GM12872 (cell line): ENCODE data around the gene PLCG1.

ENCODE experiments used
- TF ChIP-seq, protein P1 (sequence below): IDR thresholded peaks from 3 replicates; pipeline ENCODE4 v1.5.1; 2011; ENCODE audit warnings: low read depth, mild to moderate bottlenecking, low read length, moderate library complexity; ENCODE audit not compliant: insufficient read depth

Gene PLCG1

DNA sequence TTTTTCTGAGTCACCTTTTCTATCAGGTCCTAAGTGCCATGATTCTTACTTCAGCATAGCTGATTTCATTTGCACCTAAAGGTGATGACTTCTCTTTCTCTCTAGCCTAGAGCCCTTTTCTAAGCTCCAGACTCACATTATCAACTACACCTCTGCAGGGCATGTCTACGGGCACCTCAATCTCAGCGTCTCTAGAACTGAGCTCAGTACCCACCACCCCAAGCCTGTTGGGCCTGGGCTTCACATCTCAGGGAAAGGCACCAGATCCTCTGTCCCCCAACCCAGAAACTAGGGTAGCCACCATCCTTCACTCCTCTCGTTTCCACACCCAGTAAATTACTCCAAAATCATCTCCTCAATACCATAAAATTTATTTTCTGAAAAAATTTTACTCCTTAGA is 10.6 kb upstream of the PLCG1 start:
- TF ChIP-seq, protein P1, sequence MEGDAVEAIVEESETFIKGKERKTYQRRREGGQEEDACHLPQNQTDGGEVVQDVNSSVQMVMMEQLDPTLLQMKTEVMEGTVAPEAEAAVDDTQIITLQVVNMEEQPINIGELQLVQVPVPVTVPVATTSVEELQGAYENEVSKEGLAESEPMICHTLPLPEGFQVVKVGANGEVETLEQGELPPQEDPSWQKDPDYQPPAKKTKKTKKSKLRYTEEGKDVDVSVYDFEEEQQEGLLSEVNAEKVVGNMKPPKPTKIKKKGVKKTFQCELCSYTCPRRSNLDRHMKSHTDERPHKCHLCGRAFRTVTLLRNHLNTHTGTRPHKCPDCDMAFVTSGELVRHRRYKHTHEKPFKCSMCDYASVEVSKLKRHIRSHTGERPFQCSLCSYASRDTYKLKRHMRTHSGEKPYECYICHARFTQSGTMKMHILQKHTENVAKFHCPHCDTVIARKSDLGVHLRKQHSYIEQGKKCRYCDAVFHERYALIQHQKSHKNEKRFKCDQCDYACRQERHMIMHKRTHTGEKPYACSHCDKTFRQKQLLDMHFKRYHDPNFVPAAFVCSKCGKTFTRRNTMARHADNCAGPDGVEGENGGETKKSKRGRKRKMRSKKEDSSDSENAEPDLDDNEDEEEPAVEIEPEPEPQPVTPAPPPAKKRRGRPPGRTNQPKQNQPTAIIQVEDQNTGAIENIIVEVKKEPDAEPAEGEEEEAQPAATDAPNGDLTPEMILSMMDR = no peak

DNA sequence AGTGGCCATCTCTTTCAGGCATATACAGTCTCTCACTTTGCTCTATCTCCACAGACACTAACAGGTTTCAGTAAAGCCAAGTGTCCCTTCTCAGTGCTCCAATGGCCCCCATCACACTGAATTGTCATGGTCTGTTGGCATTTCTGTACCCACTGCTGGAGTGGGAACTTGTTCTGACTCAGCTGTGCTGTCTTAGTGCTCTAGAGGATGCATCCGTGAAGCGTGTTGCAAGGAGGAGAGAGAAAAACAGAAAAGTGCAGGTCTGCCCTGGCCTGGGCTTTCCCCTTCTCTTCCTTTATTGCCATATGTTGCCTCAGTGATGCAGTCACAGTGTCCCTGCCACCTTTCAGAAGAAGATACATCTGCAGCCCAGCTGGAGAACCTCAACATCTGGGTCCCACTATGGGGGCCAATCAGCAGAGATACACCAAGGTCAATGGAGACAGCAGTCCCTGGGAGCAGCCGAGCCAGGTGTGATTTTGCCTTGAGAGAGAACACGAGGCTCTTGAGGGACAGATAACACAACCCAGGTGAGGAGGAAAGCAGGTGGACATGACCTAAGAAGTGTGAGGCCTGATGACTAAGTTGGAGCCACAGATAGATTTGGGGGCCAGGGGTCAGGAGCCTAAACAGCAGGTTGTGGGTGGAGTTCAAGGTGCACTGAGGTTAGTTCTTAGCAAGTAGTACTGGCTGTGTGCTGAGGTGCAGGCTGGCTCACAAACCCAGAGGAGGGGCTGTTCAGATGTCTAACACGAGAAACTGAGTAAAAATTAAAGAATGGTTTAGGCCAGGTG is 5.6 kb upstream of the PLCG1 start:
- TF ChIP-seq, protein P1 = no peak

DNA sequence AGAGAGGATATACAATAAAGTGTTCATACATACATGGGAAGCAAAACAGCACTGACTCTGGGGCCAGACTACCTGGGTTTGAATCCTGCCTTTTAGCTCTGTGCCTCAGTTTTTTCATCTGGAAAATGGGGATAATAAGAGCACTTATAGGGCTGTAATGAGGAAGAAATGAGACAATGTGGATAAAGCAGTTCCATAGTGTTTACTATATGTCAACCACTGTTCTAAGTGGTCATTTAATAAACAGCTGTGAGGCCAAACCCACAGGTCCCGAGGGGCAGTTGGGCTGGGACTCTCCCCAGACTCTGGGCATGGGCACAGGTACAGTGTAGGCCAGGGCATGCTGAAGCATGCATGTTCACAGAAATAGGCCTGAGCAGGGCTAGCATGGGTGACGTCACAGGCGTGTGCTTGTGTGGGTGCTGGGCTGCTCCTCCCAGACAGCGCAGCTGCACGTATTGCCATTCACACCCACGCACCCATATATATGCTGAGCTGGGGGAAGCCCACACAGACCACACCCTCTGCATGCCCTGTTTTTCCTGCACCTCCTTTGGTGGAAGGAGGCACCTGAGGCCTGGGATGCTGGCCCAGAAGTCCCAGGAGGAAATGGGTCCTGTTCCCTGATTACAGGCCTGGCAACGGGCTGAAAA is 3.5 kb upstream of the PLCG1 start:
- TF ChIP-seq, protein P1 = no peak

DNA sequence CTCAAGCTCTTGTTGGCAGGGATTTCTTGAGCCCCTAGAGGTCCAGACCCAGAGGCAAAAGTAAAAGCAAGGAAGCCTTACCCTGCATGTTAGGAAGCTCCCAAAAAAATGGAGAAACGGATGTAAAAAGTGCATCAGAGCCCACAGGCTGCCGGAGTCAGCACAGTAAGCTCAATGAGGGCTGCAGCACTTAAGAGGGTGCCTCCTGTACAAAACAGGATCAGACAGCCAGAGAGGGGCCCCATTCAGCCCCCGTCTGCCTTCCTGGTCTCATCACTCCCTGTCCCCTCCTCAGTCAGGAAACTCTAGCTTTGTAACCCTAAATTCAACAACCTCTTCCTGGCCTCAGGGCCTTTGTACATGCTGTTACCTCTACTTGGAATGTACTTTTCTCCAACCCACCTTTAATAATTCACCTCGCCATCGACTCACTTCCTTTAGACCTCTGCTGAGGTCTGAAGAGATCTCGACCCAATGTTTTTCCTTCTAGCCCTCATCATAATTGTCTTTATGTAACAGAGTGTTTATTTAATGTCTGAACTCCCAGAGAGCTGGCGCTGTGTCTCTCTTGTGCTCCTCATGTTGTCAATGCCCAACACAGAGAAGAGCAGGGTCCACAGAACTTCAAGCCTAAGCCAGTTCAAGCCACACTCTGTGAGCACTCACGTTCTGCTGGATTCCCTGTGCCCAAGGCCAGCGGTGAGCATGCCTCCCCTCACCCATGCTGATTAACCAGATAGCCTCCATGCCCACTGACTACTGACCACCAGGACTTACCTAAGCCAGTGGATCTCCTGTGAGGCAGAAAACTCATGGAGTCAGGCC is 2.8 kb upstream of the PLCG1 start:
- TF ChIP-seq, protein P1 = no peak

GRCh38 chr20:41135187-41135887 is 2.0 kb upstream of the PLCG1 start:
- TF ChIP-seq, protein P1 = peak; percentile 93

DNA sequence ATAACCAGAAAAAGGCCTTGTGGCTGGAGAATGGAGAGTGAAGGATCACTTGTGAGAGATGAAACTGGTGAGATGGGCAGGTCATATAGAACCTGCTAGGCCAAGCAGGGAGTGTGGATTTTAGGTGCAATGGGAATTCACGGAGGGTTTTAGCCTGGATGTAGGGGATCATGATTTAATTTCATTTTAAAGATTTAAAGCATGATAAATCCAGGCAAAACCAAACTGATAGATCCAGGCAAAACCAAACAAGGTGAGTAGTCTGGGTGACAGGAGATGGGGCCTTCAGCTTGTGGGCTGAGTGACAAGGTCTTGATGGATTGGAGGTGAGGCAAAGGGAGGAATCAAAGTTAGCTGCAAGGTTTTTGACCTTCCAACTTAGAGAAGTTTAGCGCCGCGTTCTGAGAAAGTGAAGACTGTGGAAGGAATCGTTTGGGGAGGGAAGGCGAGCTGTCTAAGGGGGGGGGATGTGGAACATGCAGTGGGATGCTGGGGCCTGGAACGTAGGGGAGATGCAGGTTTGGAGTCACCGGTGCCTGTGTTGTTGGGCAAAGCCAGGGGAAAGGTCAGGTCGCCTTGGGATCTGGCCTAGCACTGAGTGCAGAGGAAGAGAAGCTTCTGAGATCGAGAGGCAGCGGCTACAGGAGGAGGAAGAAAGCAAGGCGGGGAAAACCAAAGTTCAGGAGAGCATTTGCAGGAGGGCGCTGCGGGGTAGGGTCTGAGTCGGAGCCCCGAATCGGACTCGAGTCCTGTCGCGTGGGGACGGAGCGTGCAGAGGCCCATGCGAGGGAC is 1.3 kb upstream of the PLCG1 start:
- TF ChIP-seq, protein P1 = no peak
